ENCODE data around the gene GFOD1.
"Not testable (repeated sequence)": the region's sequence is repeated elsewhere in the genome, so short reads cannot be mapped to it uniquely, and the experiment has no call there.

Gene GFOD1

DNA sequence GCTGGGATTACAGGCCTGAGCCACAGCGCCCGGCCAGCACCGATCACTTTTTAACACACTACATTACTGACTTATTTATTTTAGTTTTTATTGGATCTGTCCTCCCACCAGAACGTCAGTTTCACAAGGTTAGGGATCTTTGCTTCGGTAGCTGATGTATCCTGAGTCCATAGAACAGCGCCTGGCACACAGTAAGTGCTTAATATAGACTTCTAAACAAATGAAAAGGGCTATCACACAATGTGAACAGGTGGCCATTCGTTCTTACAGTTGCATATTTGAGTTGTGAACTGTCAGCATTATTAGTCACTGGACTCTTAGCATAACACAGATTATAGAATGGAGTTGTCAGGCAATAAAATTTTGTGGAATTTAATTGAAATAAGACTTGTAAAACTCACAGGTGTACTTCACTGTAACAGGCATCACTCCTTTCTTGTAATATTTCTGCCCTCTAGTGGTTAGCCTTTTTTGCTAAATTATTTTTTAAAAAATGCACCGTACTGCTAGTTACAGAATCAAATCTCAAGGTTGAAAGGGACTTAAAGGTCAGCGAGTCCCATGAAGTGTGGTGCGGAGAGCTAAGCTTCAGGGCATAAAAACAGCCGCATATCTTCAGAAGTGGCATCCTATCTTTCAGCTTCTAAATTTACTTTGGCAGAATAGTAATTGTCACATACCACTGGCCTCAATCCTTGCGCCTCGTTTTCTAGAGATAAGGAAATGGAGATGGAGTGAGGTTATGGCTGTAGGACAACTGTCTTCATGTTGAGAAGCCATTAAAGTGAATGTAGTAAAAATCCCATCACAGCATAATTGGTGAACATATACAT lies 155.7 kb downstream of the GFOD1 start:
- DNase-seq (ENCODE audit: insufficient read length, low spot score) = no peak
- FAIRE-seq = peak; percentile 20
- no peak for TF ChIP-seq POLR2A (IDR thresholded peaks at IDR 0.05; ENCODE audit: low read depth, low read length)

GRCh38 chr6:13328875-13329183 lies 158.6 kb downstream of the GFOD1 start:
- FAIRE-seq = no peak
- TF ChIP-seq POLR2A (IDR thresholded peaks at IDR 0.05; ENCODE audit: low read depth, low read length) = no peak
- no peak for DNase-seq (ENCODE audit: insufficient read length, low spot score)

DNA sequence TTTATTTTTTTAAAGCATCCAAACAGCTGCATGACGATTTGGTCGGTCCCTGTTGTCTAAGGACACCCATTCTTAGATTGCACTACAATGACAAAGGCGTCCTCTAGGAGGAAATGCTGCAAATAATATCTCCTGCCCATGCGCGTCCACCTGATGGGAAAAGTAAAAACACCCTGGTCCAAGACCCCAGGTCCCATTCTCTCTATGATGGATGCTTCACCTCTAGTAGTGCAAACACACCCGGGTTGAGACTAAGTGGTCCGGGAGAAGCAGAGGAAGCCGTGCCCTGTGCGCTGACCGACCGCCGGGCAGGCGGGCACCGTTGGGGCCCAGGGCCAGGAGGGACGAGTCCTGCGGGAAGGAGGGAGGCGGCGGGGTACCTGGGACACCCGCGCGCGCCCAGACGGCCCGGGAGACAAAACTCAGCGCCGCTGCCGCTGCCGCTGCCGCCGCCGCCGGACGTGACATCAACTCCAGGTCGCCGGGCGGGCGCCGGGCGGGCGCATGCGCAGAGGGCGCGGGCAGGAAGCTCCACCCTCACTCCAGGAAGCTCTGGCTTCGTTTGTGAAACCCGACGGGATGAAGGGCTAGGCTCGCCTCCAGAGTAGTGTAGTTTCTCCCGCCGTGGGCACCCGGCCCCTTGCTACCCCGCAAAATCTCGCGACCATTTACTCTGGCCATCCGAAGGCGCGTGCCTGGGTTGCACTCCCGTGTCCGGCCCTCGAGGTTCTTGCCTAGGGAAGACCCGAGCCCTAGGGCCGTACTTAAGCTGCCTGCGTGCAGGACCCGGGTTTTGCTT lies 159.1 kb downstream of the GFOD1 start, which contains the start of gene TBC1D7:
TBC1D7 (minus strand) TSS at position 462 of the 799 bp plus-strand sequence. CDS start 1,639 bp downstream, outside the sequence.
- no peak for FAIRE-seq
- DNase-seq (ENCODE audit: insufficient read length, low spot score) = peak; percentile 92
- TF ChIP-seq POLR2A (IDR thresholded peaks at IDR 0.05; ENCODE audit: low read depth, low read length) = peak; percentile 78

- peak; percentile 20 for FAIRE-seq
- peak; percentile 18 for DNase-seq (ENCODE audit: insufficient read length, low spot score)
- TF ChIP-seq POLR2A (IDR thresholded peaks at IDR 0.05; ENCODE audit: low read depth, low read length) = no peak
Measured at GRCh38 chr6:13327691-13328075, 159.7 kb downstream of the GFOD1 start.

DNA sequence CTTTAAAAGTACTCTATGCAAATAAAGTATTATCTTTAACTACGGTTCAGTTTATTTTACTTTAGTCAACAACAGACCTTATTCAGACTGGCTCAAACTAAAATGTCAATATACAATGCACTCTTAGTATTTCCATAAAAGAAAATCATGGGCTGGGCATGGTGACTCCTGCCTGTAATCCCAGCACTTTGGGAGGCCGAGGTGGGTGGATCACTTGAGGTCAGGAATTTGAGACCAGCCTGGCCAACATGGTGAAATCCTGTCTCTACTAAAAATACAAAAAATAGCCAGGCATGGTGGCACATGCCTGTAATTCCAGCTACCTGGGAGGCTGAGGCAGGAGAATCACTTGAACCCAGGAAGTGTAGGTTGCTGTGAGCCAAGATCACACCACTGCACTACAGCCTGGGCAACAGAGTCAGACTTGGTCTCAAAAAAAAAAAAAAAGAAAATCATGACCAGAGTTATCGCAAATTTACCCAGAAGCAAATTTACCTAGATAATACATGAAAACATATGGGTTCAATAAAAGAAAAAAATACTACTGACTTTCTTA lies 161.3 kb downstream of the GFOD1 start:
- FAIRE-seq; DNase-seq (ENCODE audit: insufficient read length, low spot score): not testable (repeated sequence)

DNA sequence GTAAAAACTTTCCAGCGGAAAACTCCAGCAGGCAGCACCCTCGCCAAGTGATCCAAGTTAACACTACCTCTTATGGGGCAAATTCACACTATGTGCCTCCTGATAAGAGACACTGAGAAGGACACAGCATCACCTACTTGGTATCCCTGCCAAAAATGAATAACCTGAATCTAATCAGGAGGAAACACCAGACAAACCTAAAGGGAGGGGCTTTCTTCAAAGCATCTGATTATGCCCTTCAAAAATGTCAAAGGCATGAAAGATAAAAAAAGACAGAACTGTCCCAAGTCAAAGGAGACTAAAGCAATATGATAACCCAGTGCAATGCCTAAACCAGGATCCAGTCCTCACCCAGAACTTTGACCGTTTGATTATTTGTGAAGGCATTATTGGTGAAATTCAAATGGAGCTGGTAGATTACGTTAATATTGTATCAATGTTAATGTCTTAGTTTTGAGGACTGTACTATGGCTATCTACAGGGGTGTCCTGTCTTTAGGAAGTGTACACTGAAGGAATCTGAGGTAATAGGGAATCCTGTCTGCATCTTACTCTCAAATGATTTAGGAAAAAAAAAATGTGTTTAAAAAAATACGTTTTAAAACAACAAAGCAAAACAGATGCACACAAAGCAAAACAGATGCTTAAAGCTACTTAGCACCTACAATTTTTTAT lies 167.4 kb downstream of the GFOD1 start:
- DNase-seq (ENCODE audit: insufficient read length, low spot score) (no peak), FAIRE-seq (no peak)
- TF ChIP-seq POLR2A (IDR thresholded peaks at IDR 0.05; ENCODE audit: low read depth, low read length) = no peak

DNA sequence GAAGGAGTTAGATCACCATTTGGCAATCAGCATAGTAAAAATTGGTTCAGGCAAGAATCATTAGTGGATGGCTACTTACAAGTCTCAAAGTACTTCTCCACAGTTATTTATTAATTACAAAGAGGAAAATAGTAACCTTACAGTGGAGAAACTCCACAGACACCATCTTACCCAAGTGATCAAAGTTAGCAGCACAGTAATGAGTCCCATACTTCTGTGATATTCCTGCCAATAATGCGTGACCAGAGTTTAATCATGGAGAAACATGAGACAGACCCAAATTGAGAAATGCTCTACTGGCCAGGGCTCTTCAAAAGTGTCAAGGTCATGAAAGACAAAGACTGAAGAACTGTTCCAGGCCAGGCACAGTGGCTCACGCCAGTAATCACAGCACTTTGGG lies 168.6 kb downstream of the GFOD1 start:
- no peak for DNase-seq (ENCODE audit: insufficient read length, low spot score)
- TF ChIP-seq POLR2A (IDR thresholded peaks at IDR 0.05; ENCODE audit: low read depth, low read length) = no peak
- FAIRE-seq = no peak

DNA sequence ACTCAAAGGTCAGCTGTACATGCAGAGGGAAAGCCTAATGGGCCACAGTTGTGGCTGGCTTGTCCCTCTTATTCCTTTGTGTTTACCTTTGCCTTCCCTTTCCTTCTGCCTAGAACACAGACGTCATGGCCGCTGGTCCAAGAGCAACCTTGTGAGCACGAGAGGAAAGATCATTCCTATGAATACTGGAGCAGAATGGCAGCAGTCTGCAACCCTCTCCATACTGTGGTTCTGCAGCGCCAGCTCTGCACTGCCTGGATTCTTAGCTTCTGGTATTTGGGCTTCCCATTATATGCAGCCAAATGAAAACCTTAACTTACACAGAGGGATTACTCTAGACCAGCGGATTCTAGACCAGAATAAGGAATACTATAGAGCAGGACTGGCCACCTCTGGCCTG lies 171.5 kb downstream of the GFOD1 start:
- no peak for TF ChIP-seq POLR2A (IDR thresholded peaks at IDR 0.05; ENCODE audit: low read depth, low read length)
- DNase-seq (ENCODE audit: insufficient read length, low spot score) (no peak), FAIRE-seq (no peak)

DNA sequence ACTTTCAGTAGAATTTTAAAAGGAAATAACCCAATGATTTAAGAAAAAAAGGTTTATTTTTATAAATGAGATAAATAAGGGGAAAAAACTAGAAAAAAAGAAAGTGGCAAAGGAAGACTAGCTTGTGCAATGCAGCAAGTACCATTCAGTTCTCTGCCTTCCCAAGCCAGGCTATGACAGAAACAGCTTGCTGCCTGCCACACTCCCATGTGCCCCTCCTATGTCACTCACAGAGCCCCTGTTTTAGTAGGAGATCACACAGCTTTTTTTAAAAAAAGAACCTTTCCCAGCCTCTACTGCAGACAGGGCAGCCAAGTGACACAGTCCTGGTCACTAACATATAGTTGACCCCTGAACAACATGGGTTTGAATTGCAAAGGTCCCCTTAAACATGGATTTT lies 172.6 kb downstream of the GFOD1 start:
- no peak for TF ChIP-seq POLR2A (IDR thresholded peaks at IDR 0.05; ENCODE audit: low read depth, low read length)
- no peak for DNase-seq (ENCODE audit: insufficient read length, low spot score)
- no peak for FAIRE-seq

GRCh38 chr6:13311155-13311554 lies 176.2 kb downstream of the GFOD1 start:
- peak; percentile 86 for FAIRE-seq
- no peak for TF ChIP-seq POLR2A (IDR thresholded peaks at IDR 0.05; ENCODE audit: low read depth, low read length)
- DNase-seq (ENCODE audit: insufficient read length, low spot score) = no peak

DNA sequence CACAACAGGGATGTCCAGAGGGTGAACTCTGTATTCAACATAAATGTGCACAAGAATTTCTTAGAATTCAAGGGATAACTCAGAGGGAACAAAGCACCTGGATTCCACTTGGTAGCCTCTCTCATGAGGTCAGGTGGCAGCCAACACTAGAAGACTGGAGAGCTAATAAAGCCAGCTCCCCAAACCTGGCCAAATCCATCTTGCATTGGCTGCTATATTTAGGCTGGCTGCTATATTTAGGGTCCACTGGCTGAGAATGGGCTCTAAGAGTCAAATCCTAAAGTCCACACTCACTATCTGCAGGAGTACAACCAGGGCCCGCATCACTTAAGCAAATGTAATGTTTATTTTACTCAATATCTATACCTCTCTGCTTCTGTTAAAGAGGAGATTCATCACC lies 179.1 kb downstream of the GFOD1 start:
- FAIRE-seq = no peak
- no peak for DNase-seq (ENCODE audit: insufficient read length, low spot score)
- no peak for TF ChIP-seq POLR2A (IDR thresholded peaks at IDR 0.05; ENCODE audit: low read depth, low read length)

Data from H54 (cell line).